SK-N-MC (cell line): Measurements from ENCODE around the gene TTLL5.

ENCODE experiments used
- DNase-seq: peaks from one replicate; pipeline ENCODE4 v3.0.0-alpha.2; 2011; ENCODE audit warnings: low read depth, low spot score
- H3K27ac ChIP-seq: fragments of 200-600 bp; sonication (generic); 2 replicates; pipeline ENCODE4 v1.5.1; 2016; ENCODE audit warnings: mixed run types
- H3K36me3 ChIP-seq: fragments of 200-600 bp; sonication (generic); 2 replicates; pipeline ENCODE4 v1.6.1; 2017; ENCODE audit warnings: antibody characterized with exemption, low read length, mixed read lengths; ENCODE audit not compliant: insufficient read depth
- H3K4me3 ChIP-seq: fragments of 200-600 bp; sonication (generic); 2 replicates; pipeline ENCODE4 v1.5.1; 2016
- H3K9ac ChIP-seq: fragments of 200-600 bp; sonication (generic); 2 replicates; pipeline ENCODE4 v1.8.0; 2017; ENCODE audit warnings: mixed run types, mixed read lengths; ENCODE audit not compliant: insufficient read length
- H3K9me3 ChIP-seq: fragments of 200-600 bp; sonication (generic); 2 replicates; pipeline ENCODE4 v1.6.1; 2017; ENCODE audit warnings: low read depth, mild to moderate bottlenecking, antibody characterized with exemption, low read length, moderate library complexity, mixed read lengths
- EZH2 ChIP-seq: fragments of 200-600 bp; sonication (generic); IDR thresholded peaks from one replicate; pipeline ENCODE4 v1.6.1; 2017; ENCODE audit warnings: antibody characterized with exemption
- FOXP2 ChIP-seq: optimal IDR thresholded peaks from 2 replicates; pipeline ENCODE3; 2011; ENCODE audit warnings: mild to moderate bottlenecking, moderate library complexity; ENCODE audit not compliant: insufficient read depth; ENCODE audit errors: extremely low read length, control extremely low read depth
- POLR2AphosphoS5 ChIP-seq: IDR thresholded peaks from 2 replicates; pipeline ENCODE4 v1.6.1; 2012; ENCODE audit warnings: mild to moderate bottlenecking, low read depth, low read length, borderline replicate concordance

TTLL5 gene

GRCh38 chr14:75934998-75935628 is 274.1 kb downstream of the TTLL5 start:
- no peak overlapping the region for H3K27ac ChIP-seq
- no peak for DNase-seq
- TF ChIP-seq POLR2AphosphoS5 (no peak), EZH2 (no peak), FOXP2 (no peak)
- no peaks in the 10 kb centered on the region for H3K36me3 ChIP-seq
- H3K9me3 ChIP-seq, result no peaks in the 10 kb centered on the region
- no peak overlapping the region for H3K4me3 ChIP-seq
- no peak overlapping the region for H3K9ac ChIP-seq

GRCh38 chr14:75939200-75939599 is 278.2 kb downstream of the TTLL5 start:
- Histone ChIP-seq H3K36me3 (no peaks in the 10 kb centered on the region), H3K9me3 (no peaks in the 10 kb centered on the region)

GRCh38 chr14:75941030-75941429 is 280.0 kb downstream of the TTLL5 start:
- no peak for DNase-seq
- H3K9ac ChIP-seq, result no peak overlapping the region
- no peak for TF ChIP-seq POLR2AphosphoS5
- TF ChIP-seq FOXP2, result no peak
- no peak for TF ChIP-seq EZH2
- H3K27ac ChIP-seq, result no peak overlapping the region
- H3K4me3 ChIP-seq, result no peak overlapping the region
- H3K9me3 ChIP-seq, result no peaks in the 10 kb centered on the region
- no peaks in the 10 kb centered on the region for H3K36me3 ChIP-seq

More at GRCh38 chr14:75939200-75939599, 278.2 kb downstream of the TTLL5 start:
- no peak for DNase-seq
- TF ChIP-seq POLR2AphosphoS5, result no peak
- no peak for TF ChIP-seq FOXP2
- no peak for TF ChIP-seq EZH2
- no peak overlapping the region for H3K27ac ChIP-seq
- no peak overlapping the region for H3K9ac ChIP-seq
- no peak overlapping the region for H3K4me3 ChIP-seq

- Histone ChIP-seq H3K27ac (no peak overlapping the region), H3K9ac (no peak overlapping the region), H3K36me3 (no peaks in the 10 kb centered on the region), H3K4me3 (no peak overlapping the region), H3K9me3 (no peaks in the 10 kb centered on the region)
- DNase-seq, result no peak
- TF ChIP-seq FOXP2 (no peak), EZH2 (no peak), POLR2AphosphoS5 (no peak)
These were observed 283.7 kb downstream of the TTLL5 start for GRCh38 chr14:75944607-75945241.

- TF ChIP-seq FOXP2, result no peak
- no peak for TF ChIP-seq POLR2AphosphoS5
- TF ChIP-seq EZH2, result no peak
- no peak overlapping the region for H3K4me3 ChIP-seq
- no peak overlapping the region for H3K9ac ChIP-seq
- DNase-seq, result no peak
- no peaks in the 10 kb centered on the region for H3K36me3 ChIP-seq
- no peak overlapping the region for H3K27ac ChIP-seq
- no peaks in the 10 kb centered on the region for H3K9me3 ChIP-seq
These were observed 285.7 kb downstream of the TTLL5 start for GRCh38 chr14:75946785-75947184.

- TF ChIP-seq EZH2, result no peak
- H3K27ac ChIP-seq, result no peak overlapping the region
- no peak overlapping the region for H3K9ac ChIP-seq
- DNase-seq, result no peak
- H3K36me3 ChIP-seq, result no peaks in the 10 kb centered on the region
- no peaks in the 10 kb centered on the region for H3K9me3 ChIP-seq
- H3K4me3 ChIP-seq, result no peak overlapping the region
These were observed 291.4 kb downstream of the TTLL5 start for GRCh38 chr14:75952489-75952888.

- no peaks in the 10 kb centered on the region for H3K9me3 ChIP-seq
- H3K36me3 ChIP-seq, result peaks cover 47% of the 10 kb centered on the region; the same call in 1 of the 2 replicates
- no peak overlapping the region for H3K4me3 ChIP-seq
- DNase-seq, result no peak
- no peak overlapping the region for H3K9ac ChIP-seq
- H3K27ac ChIP-seq, result no peak overlapping the region
- no peak for TF ChIP-seq EZH2
- no peak for TF ChIP-seq FOXP2
- no peak for TF ChIP-seq POLR2AphosphoS5
These were observed 298.0 kb downstream of the TTLL5 start for GRCh38 chr14:75959031-75959430.

GRCh38 chr14:75960231-75960630 is 299.2 kb downstream of the TTLL5 start:
- H3K36me3 ChIP-seq, result peaks cover 58% of the 10 kb centered on the region
- peak overlapping the region; percentile 82 for H3K27ac ChIP-seq
- H3K9me3 ChIP-seq, result no peaks in the 10 kb centered on the region
- peak; percentile 30; the same call in 1 of the 2 replicates for TF ChIP-seq POLR2AphosphoS5
- no peak for TF ChIP-seq EZH2
- TF ChIP-seq FOXP2, result no peak
- H3K9ac ChIP-seq, result no peak overlapping the region
- peak overlapping the region; percentile 28; the same call in 1 of the 2 replicates for H3K4me3 ChIP-seq
- peak; percentile 62 for DNase-seq

- TF ChIP-seq POLR2AphosphoS5 (no peak), EZH2 (no peak), FOXP2 (no peak)
- H3K9me3 ChIP-seq, result no peaks in the 10 kb centered on the region
- H3K4me3 ChIP-seq, result no peak overlapping the region
- no peak overlapping the region for H3K27ac ChIP-seq
- peaks cover 72% of the 10 kb centered on the region for H3K36me3 ChIP-seq
- no peak overlapping the region for H3K9ac ChIP-seq
- no peak for DNase-seq
These were observed 300.6 kb downstream of the TTLL5 start for GRCh38 chr14:75961662-75962061.
